ENCODE data around the gene GPR78.

Gene GPR78

GRCh38 chr4:8540072-8540471, 40.1 kb upstream of the GPR78 start:
- H3K27me3 ChIP-seq (replicated peaks; ENCODE audit: control insufficient read depth, insufficient read depth, low read length) = no peaks in the 10 kb centered on the region
- TF ChIP-seq CTCF (IDR thresholded peaks at IDR 0.05; ENCODE audit: insufficient read depth, low read length, poor library complexity, severe bottlenecking) = no peak
- peak; percentile 37 for DNase-seq (ENCODE audit: extremely low read depth, insufficient read length)
- no peak overlapping the region for H3K4me3 ChIP-seq (replicated peaks; ENCODE audit: low read depth, low read length)
- no peaks in the 10 kb centered on the region for H3K36me3 ChIP-seq (ENCODE audit: control insufficient read depth, insufficient read depth, low read length)

- H3K36me3 ChIP-seq (ENCODE audit: control insufficient read depth, insufficient read depth, low read length) = no peaks in the 10 kb centered on the region
- H3K4me3 ChIP-seq (replicated peaks; ENCODE audit: low read depth, low read length) = no peak overlapping the region
- DNase-seq (ENCODE audit: extremely low read depth, insufficient read length) = no peak
- TF ChIP-seq CTCF (IDR thresholded peaks at IDR 0.05; ENCODE audit: insufficient read depth, low read length, poor library complexity, severe bottlenecking) = no peak
- H3K27me3 ChIP-seq (replicated peaks; ENCODE audit: control insufficient read depth, insufficient read depth, low read length) = no peaks in the 10 kb centered on the region
Measured at GRCh38 chr4:8540586-8540985, 39.6 kb upstream of the GPR78 start.

- no peak for TF ChIP-seq CTCF (IDR thresholded peaks at IDR 0.05; ENCODE audit: insufficient read depth, low read length, poor library complexity, severe bottlenecking)
- no peak overlapping the region for H3K4me3 ChIP-seq (replicated peaks; ENCODE audit: low read depth, low read length)
- no peak for DNase-seq (ENCODE audit: extremely low read depth, insufficient read length)
- no peaks in the 10 kb centered on the region for H3K36me3 ChIP-seq (ENCODE audit: control insufficient read depth, insufficient read depth, low read length)
- no peaks in the 10 kb centered on the region for H3K27me3 ChIP-seq (replicated peaks; ENCODE audit: control insufficient read depth, insufficient read depth, low read length)
Measured at GRCh38 chr4:8540991-8541390, 39.2 kb upstream of the GPR78 start.

GRCh38 chr4:8541981-8542715, 38.0 kb upstream of the GPR78 start:
- Histone ChIP-seq H3K4me3 (replicated peaks; ENCODE audit: low read depth, low read length) (no peak overlapping the region), H3K36me3 (ENCODE audit: control insufficient read depth, insufficient read depth, low read length) (no peaks in the 10 kb centered on the region), H3K27me3 (replicated peaks; ENCODE audit: control insufficient read depth, insufficient read depth, low read length) (no peaks in the 10 kb centered on the region)
- DNase-seq (ENCODE audit: extremely low read depth, insufficient read length) = no peak
- TF ChIP-seq CTCF (IDR thresholded peaks at IDR 0.05; ENCODE audit: insufficient read depth, low read length, poor library complexity, severe bottlenecking) = no peak

GRCh38 chr4:8542776-8543525, 37.2 kb upstream of the GPR78 start:
- no peaks in the 10 kb centered on the region for H3K27me3 ChIP-seq (replicated peaks; ENCODE audit: control insufficient read depth, insufficient read depth, low read length)
- DNase-seq (ENCODE audit: extremely low read depth, insufficient read length) = no peak
- no peaks in the 10 kb centered on the region for H3K36me3 ChIP-seq (ENCODE audit: control insufficient read depth, insufficient read depth, low read length)
- no peak overlapping the region for H3K4me3 ChIP-seq (replicated peaks; ENCODE audit: low read depth, low read length)
- no peak for TF ChIP-seq CTCF (IDR thresholded peaks at IDR 0.05; ENCODE audit: insufficient read depth, low read length, poor library complexity, severe bottlenecking)

All from GM06990 (cell line).